Sigmoid colon (tissue), 7 donors: ENCODE measurements around the gene CDS1. TPM values are rescaled to one million over a fixed set of nuclear protein-coding genes. Genes with fewer than 3 reads are reported as not detected.

Experiments used
- DNase-seq: peaks from one replicate; pipeline ENCODE4 v3.0.0-alpha.2; 2019
- H3K27ac ChIP-seq, 4 donors: fragments of 200-600 bp; sonication (generic); one replicate each; pipeline ENCODE4 v1.5.1; 2016 to 2019; ENCODE audit warnings: mild to moderate bottlenecking in 1 of 4
- H3K27me3 ChIP-seq, 3 donors: fragments of 200-600 bp; sonication (generic); one replicate each; pipeline ENCODE4 v1.5.1; 2019; ENCODE audit warnings: mild to moderate bottlenecking in 1 of 3
- H3K36me3 ChIP-seq, 4 donors: fragments of 200-600 bp; sonication (generic); one replicate each; pipeline ENCODE4 v1.5.1; 2016 to 2019
- H3K4me1 ChIP-seq, 4 donors: fragments of 200-600 bp; sonication (generic); one replicate each; pipeline ENCODE4 v1.5.1; 2017 to 2019
- H3K4me3 ChIP-seq, 4 donors: fragments of 200-600 bp; sonication (generic); one replicate each; pipeline ENCODE4 v1.5.1; 2017 to 2019; ENCODE audit warnings: mild to moderate bottlenecking in 2 of 4, moderate library complexity in 1 of 4
- H3K9me3 ChIP-seq, 4 donors: fragments of 200-600 bp in 3 of 4; sonication (generic) in 3 of 4; one replicate each; pipeline versions ENCODE4 v1.5.1 to v1.6.1; 2013 to 2019
- CTCF ChIP-seq, 4 experiments: fragments of 450-650 bp in 3 of 4; fragments of 200-600 bp in 1 of 4; IDR thresholded peaks; one replicate each; pipeline ENCODE4 v1.5.1; 2016 to 2019; ENCODE audit warnings: antibody characterized with exemption in 4 of 4, mild to moderate bottlenecking in 3 of 4, moderate library complexity in 2 of 4
- EP300 ChIP-seq, 4 donors: sonication (generic); formaldehyde crosslinking; IDR thresholded peaks; one replicate each; pipeline ENCODE4 v1.6.1; 2017; ENCODE audit warnings: antibody characterized with exemption in 4 of 4
- POLR2A ChIP-seq, 2 donors: fragments of 450-650 bp; IDR thresholded peaks; one replicate each; pipeline ENCODE4 v1.6.1; 2016; ENCODE audit warnings: antibody characterized with exemption in 2 of 2, mild to moderate bottlenecking in 2 of 2, moderate library complexity in 2 of 2
- POLR2AphosphoS5 ChIP-seq, 4 donors: sonication (generic); formaldehyde crosslinking; IDR thresholded peaks; one replicate each; pipeline ENCODE4 v1.6.1; 2017; ENCODE audit warnings: antibody characterized with exemption in 4 of 4
- WGBS, 2 donors: extraction: QIAGEN DNeasy Blood & Tissue Kit; methylation state at CpG; one replicate each; pipeline ENCODE4 v1.1.7; 2013; 5-methylcytosine and 5-hydroxymethylcytosine counted together
- intact Hi-C: fragments of 100-400 bp; cut with DNase I; formaldehyde crosslinking; loops from one replicate; pipeline ENCODE4 v1.15.1; 2023
- polyA plus RNA-seq, 3 donors: library from polyadenylated mRNA; stranded (reverse); fragments of 200-250 nt; gene quantifications; one replicate each; pipeline ENCODE4 v1.2.3, GENCODE V29; 2013
- small RNA-seq, 3 donors: library from RNA; depleted of rRNA; stranded (forward); fragments of <200 nt; gene quantifications; one replicate each; pipeline ENCODE3, GENCODE V24; 2016
- total RNA-seq, 4 donors: library from RNA; depleted of rRNA; stranded (reverse); fragments of >200 nt; gene quantifications; one replicate each; pipeline ENCODE4 v1.1.0, GENCODE V29; 2016
- donor health status: healthy with polysubstance abuse.
- donor health status: Bipolar disorder and iron deficiency.
- donor health status: healthy.

The CDS1 gene
- total and polyA plus RNA-seq, 7 donors: under 0.01 to 11.6 (median 0.49) TPM

GRCh38 chr4:84697615-84698201 is 114.8 kb downstream of the CDS1 start:
- Histone ChIP-seq H3K27ac (no peak overlapping the region), H3K4me1 (no peaks in the 10 kb centered on the region), H3K27me3 (no peaks in the 10 kb centered on the region), H3K9me3 (no peaks in the 10 kb centered on the region), H3K36me3 (peaks cover 15 to 94% (median 29%) of the 10 kb centered on the region in 4 donors), H3K4me3 (no peak overlapping the region)
- no peak for TF ChIP-seq POLR2A (IDR thresholded peaks at IDR 0.05)
- no peak for TF ChIP-seq EP300 (IDR thresholded peaks at IDR 0.05)
- TF ChIP-seq CTCF (IDR thresholded peaks at IDR 0.05): no peak
- TF ChIP-seq POLR2AphosphoS5 (IDR thresholded peaks at IDR 0.05): no peak
- no peak for DNase-seq
- intact Hi-C loops: no loop called here
- WGBS, 2 donors: 75 to 83% methylated on average over 4 of the region's 4 CpGs

GRCh38 chr4:84699001-84699671 is 116.2 kb downstream of the CDS1 start:
- intact Hi-C loops: no loop called here
- DNase-seq: no peak
- 63 to 73% methylated on average over 6 of the region's 6 CpGs for WGBS, 2 donors
- Histone ChIP-seq H3K27ac (no peak overlapping the region), H3K4me3 (no peak overlapping the region), H3K36me3 (peaks cover 15 to 94% (median 28%) of the 10 kb centered on the region in 4 donors), H3K4me1 (no peaks in the 10 kb centered on the region), H3K27me3 (no peaks in the 10 kb centered on the region), H3K9me3 (no peaks in the 10 kb centered on the region)
- no peak for TF ChIP-seq CTCF (IDR thresholded peaks at IDR 0.05)
- TF ChIP-seq EP300 (IDR thresholded peaks at IDR 0.05): no peak
- no peak for TF ChIP-seq POLR2A (IDR thresholded peaks at IDR 0.05)
- TF ChIP-seq POLR2AphosphoS5 (IDR thresholded peaks at IDR 0.05): no peak

Small RNA genes lying within 50 kb of the gene (small RNA-seq; reads per million reads assigned to genes)
- gene RN7SL552P (0 reads per million in 3 donors), gene RPL3P13 (0 reads per million in 3 donors)

Other genes starting within 250 kb of the CDS1 start
- gene NKX6-1, start 83.8 kb upstream of the CDS1 start, total RNA-seq: not detected
- under 1 TPM in 1 of 3 donors, not detected in 2; 0.01 TPM for gene NKX6-1, start 83.8 kb upstream of the CDS1 start, polyA plus RNA-seq